ENCODE measurements around the gene RETREG1.
"Not testable (repeated sequence)": the region's sequence is repeated elsewhere in the genome, so short reads cannot be mapped to it uniquely, and the experiment has no call there.

Gene RETREG1

DNA sequence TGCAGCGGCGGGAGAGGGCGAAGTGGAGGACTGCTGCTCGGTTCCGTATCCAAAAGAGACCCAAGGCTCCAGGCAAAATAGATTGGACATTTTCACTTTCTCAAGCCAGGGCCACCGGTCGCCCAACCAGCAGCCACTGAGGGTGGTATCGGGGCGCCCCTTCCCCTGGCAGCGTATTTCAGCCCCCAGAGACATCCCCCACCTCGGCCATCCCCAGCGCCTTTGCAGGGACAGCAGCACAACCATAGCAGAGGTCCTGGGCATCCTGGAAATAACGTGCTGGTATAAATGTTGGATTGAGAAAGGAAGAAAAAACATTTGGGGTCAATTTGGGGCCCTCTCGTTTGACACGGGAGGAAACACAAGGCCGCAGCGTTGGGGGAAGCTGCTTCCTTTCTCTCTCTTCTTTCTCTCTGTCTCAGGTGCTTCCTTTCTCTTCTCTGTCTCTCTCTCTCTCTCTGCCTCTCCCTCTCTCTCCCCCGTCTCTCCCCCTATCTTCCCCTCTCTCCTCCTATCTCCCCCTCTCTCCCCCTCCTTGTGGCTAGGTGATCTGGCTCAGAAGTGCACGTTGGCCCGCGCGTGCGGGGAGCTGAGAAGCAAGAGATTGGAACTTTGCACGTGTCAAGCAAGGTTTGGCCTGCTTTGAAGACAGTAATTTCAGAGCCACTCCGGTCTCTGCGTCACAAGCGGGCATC, 624 bp upstream of the RETREG1 start:
- DNase-seq (ENCODE audit: low read depth in 1 of 2, low spot score in 1 of 2), result peak in 1 of 2 donors; percentile 18

DNA sequence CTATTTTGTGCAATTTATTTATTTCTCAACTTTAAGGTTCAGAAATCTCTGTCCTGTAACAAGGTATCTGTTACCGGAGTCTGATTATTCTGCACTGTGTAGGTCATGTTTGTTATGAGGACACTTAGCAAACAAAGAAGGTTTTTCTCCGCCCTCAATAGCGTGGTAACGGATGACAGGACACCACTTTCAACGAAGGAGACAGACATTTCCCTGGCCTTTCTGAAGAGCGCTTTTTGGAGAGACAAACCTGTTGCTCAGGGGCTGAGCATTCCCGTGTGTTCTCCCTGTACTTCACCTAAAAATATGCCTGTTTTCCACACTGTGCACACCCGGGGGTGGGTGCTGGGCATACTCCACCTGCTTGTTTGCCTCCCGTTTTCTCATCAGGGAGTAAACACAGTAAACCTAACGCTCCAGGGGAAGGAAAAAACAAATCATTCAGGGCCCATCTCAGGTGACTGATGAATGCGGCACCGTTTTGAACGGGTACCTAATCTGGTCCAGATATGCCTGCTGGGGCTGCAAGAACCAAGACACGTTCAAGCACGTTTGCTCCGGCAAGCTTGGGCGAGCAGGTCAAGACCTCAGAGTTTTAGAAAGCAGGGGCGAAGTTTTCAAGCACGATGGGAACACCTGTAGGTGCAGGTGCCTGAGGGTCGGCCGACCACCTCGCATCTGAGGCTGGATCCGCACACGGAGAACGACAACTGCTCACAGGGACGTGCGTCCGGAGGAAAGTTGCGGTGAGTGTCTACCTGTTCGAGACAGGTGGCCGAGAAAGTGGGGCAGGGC, 859 bp downstream of the RETREG1 start:
- no peak for DNase-seq (ENCODE audit: low read depth in 1 of 2, low spot score in 1 of 2)

DNA sequence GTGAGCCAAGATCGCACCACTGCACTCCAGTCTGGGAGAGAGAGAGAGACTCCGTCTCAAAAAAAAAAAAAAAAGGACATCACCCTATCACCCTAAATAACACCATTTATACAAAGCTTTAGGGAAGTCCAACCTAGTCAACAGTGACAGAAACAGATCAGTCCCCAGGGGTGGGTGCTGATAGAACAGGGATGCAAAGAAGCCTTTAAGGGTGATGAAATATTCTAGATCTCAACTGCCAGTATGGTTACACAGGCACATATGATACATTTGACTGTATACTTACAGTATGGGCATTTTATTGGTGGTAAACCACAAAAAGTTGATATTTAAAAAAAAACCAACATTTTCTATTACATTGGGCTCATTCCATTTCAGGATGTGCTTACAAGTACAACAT, 4.8 kb downstream of the RETREG1 start:
- DNase-seq (ENCODE audit: low read depth in 1 of 2, low spot score in 1 of 2), result no peak

DNA sequence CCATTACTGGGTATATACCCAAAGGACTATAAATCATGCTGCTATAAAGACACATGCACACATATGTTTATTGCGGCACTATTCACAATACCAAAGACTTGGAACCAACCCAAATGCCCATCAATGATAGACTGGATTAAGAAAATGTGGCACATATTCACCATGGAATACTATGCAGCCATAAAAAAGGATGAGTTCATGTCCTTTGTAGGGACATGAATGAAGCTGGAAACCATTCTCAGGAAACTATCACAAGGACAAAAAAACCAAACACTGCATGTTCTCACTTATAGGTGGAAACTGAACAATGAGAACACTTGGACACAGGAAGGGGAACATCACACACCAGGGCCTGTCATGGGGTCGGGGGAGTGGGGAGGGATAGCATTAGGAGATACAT, 5.9 kb downstream of the RETREG1 start:
- DNase-seq (ENCODE audit: low read depth in 1 of 2, low spot score in 1 of 2), result not testable (repeated sequence)

DNA sequence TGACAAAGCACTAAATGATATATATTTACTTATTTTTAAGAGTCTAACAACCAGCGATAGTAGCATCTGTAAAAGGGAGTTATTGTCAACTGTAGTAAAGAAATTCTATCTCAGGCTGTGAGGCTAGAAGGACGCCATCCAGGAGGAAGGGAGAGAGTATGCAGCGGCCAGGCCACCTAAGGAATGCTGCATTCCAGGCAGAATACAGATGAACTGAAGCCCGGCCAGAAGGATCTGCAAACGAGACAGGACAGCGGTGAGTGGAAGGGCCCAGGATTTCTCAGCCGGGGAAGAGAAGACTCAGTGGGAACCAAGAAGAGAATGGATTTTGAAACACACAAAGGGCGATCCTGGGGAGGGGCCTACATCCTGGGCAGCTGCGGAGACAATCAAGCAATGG, 7.4 kb downstream of the RETREG1 start:
- DNase-seq (ENCODE audit: low read depth in 1 of 2, low spot score in 1 of 2), result no peak

DNA sequence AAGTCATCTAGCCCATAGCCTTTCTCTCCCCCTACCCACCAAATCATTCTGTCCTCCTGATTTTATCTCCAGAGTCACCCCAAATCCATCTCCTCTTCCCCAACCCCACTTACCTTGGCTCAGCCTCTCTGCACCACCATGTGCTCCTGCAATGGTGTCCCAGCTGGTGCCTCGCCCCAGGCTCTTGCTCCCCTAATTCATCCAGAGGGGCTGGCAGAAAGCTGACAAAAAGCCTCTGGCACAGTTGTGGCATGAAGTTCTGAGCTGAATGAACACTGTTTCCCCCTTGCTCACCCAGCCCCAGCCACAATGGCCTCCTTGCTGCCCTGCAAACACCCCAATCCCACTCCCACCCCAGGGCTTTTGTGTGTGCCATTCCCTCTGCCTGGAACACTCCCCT, 10.2 kb downstream of the RETREG1 start:
- DNase-seq (ENCODE audit: low read depth in 1 of 2, low spot score in 1 of 2), result no peak

DNA sequence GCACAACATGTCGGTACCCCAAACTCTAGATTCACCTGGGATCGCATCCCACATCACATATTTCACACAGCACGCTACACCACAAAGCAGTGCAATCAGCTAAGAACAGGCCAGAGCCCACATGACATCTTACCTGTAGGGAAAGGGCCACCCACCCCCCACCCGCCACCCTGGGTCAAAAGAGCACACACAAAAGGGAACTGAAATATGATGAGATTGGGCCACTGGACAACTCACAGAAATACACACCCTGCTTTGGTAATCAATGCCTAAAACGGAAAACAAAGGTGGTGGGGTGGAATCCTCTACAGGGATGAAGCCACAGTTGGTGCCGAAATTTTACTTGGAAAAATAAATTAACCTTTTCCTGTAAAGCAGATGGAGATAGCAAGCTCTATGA, 13.1 kb downstream of the RETREG1 start:
- no peak for DNase-seq (ENCODE audit: low read depth in 1 of 2, low spot score in 1 of 2)

DNA sequence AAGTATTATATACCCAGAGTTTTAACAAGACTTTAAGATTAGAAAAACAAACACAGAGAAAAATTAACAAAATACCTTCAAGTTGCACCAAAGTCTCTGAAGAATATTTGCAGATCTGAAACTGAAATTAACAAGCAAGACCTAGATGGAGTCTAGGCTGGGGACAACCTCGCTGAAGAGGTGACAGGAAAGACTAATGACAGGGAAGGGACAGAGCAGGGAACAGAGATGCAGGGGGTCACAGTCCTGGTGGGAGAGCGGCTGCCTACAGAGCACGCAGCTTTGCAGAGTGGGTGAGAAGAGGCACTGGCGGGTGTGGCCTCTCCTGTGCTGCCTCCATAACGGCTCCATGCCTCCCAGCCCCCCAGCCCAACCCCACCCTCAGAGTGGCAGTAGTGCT, 13.5 kb downstream of the RETREG1 start:
- no peak for DNase-seq (ENCODE audit: low read depth in 1 of 2, low spot score in 1 of 2)

DNA sequence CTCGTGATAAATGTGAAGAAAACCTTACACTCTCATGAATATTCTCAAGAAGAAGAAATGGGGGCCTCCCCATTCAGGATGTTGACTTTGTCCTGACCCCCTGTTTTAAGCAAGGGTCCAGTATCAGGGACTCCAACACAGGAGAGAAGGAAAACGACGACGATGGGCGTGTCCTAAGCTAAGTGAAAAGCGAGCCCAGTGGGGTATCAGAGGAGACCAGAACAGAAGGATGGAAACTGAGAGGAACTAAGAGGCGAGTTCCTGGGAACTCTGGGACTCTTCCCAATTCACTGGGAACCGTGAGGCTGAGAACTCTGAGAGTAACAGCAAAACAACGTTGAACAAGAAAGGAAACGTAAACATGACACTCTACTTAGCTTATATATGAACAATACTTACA, 14.6 kb downstream of the RETREG1 start:
- DNase-seq (ENCODE audit: low read depth in 1 of 2, low spot score in 1 of 2), result no peak

DNA sequence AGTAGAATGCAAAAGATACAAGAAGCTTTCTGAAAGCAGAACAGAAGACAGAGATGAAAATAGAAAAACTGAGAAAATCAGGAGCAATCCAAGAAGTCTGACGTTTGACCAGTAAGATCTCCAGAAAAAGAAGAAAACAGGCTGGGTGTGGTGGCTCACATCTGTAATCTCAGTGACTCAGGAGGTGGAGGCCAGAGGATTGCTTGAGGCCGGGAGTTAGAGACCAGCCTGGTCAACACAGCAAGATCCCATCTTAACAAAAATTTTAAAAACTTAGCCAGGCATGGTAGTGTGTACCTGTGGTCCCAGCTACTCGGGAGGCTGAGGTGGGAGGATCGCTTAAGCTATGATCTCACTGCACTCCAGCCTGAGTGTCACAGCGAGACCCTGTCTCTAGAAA, 15.9 kb downstream of the RETREG1 start:
- no peak for DNase-seq (ENCODE audit: low read depth in 1 of 2, low spot score in 1 of 2)

DNA sequence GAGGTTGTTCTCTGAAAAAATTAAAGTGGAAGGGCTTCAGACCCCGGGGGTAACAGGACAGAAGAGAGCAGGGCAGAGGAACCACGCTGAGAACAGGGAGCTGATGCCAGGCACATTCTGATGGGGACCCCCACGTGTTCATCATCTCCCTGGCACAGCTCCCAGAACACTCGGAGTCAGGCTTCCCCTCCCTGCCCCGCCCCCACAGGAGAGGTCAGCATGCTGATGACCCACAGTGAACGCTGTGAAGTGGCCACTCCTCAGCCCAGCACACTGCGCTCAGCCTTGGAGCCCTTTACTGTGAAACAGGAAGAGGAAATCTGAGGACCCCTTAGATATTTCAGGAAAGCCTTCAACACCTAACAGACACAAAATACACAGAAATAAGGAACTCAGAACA, 16.4 kb downstream of the RETREG1 start:
- no peak for DNase-seq (ENCODE audit: low read depth in 1 of 2, low spot score in 1 of 2)

DNA sequence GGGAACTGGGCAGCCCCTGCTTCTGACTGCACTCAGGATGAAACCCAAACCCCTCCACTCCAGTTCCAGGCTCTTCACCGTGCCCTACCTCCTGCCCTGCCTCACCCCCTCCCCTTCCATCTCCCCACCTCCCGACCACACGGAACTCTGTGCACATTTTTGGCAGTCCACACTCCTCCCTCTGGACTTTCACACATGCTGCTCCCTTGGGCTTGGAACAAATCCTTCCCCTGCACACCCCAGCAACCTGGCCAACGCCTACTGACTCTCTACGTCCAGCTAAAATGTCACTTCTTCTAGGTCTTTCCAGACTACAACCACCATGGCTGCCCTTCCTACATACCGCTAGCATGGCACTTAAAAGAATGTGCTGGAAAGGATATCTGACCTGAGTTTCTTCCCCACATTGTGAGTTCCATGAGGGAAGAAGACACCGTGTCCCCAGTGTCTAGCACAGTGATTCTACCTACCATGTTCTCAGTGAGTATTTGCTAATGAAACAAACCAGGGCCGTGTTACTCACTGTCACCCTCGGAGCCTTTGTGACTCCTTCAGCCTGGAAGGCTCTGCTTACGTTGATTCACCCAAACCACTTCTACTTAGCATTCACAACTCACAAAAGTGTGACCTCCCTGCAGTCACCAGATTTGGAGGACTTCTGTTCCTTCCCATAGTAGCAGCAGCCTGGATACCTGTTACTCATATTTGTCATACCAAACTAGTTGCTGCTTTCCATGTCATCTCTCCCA, 18.7 kb downstream of the RETREG1 start:
- no peak for DNase-seq (ENCODE audit: low read depth in 1 of 2, low spot score in 1 of 2)

DNA sequence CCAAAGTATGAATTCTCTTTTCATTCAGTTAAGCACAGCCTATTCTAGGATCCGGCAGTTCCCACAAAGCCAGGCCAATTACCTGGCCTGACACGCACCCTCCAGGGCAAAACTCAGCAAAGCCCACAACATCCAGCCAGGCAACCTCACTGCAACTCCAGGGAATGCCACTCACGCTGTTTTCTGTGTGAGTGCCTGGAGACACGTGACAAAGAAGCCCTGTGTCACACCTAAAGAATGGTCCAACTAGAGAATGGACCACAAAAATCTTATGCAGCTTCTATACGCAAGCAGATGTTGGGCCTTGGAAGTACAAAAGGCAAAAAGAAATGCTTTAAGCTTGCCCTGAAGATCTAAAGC, 20.2 kb downstream of the RETREG1 start:
- no peak for DNase-seq (ENCODE audit: low read depth in 1 of 2, low spot score in 1 of 2)

DNA sequence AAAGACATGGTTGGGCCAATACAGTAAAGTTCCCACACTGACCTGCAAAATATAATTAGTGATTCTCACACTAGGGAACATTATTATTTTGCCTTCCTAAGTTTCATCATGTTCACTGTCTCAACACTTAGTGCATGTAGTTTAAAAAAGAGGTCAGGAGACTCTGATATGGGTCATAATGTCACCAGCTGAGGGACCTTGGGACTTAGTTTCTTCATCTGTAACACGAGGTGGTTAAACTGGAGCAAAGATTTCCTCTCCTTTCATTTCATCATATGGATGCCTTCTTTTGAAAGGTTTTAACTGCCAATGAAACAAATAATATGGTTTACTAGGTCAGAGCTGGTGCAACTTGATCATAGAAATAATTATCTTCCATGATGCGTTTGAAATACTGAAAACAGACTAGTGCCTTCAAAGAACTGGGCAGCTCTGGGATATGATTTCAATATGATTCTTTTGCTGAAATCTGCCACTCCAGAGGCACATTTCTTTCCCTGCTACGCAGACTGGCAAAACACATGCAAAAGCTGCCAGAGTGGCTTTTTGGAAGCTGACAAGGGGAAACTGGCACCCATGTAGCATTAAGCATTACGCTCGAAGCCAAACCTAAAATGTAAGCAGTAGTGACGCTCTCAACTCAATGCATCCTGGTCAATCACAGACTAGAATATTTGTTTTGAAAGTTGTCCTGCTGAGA, 20.8 kb downstream of the RETREG1 start:
- no peak for DNase-seq (ENCODE audit: low read depth in 1 of 2, low spot score in 1 of 2)

DNA sequence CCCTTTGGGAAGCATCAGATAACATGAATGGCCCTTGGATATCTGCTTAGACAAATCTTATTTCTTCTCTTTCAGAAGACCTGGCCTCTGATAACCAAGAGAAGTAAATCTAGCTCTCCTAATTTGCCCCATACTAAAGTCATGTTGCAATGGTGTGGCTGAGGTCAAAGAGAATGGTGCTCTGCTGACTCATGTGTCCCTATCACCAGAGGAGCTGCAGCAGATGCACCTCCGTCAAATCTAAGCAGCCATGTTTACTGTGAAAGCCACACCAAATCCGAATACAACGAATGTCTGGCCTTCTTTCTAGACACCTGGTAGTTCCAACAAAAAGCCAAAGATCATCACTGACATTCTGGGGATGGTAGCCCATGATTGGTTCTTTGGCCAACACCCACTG, 23.2 kb downstream of the RETREG1 start:
- DNase-seq (ENCODE audit: low read depth in 1 of 2, low spot score in 1 of 2), result no peak

DNA sequence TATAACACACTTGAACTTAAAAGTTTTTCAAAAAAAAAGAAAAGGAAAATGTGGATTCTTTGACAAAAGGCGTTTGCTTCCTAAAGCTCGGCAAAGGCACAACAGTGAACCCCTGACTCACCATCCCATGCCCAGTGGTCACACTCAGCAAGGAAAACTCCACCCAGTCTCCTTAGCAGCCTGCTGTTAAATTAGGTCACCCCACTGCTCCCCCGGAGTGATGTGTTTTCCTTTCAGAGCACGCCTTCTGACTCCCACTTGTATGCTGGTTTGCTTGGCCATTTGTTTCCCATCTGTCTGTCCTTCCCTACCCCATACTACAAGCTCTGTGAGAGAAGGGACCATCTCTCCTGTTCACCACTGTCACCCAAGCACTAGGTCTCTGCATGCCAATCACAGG, 23.8 kb downstream of the RETREG1 start:
- no peak for DNase-seq (ENCODE audit: low read depth in 1 of 2, low spot score in 1 of 2)

DNA sequence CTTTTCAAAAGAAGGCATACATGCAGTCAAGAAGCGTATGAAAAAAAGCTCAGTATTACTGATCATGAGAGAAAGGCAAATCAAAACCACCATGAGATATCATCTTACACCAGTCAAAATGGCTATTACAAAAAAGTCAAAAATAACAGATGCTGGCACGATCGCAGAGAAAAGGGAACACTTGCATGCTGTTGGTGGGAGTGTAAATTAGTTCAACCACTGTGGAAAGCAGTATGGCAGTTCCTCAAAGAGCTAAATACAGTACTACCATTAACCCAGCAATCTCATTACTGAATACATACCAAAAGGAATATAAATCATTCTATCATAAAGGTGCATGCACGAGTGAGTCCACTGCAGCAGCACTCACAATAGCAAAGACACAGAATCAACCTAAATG, 24.5 kb downstream of the RETREG1 start:
- no peak for DNase-seq (ENCODE audit: low read depth in 1 of 2, low spot score in 1 of 2)

DNA sequence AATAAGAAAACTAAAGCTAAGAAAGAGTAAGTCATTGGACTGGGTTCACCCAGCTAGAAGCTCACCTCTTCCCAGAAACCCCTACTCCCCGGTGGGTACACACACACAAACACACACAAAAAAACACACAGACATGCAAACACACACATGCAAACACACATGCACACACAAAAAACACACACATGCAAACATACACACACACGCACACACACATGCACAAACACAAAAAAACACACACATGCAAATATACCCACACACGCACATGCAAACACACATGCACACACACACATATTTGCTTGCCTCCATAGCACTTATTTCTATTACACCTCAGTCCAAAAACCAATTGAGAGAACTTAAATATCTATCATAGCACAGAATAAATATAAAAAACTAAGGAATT, 26.1 kb downstream of the RETREG1 start:
- no peak for DNase-seq (ENCODE audit: low read depth in 1 of 2, low spot score in 1 of 2)

DNA sequence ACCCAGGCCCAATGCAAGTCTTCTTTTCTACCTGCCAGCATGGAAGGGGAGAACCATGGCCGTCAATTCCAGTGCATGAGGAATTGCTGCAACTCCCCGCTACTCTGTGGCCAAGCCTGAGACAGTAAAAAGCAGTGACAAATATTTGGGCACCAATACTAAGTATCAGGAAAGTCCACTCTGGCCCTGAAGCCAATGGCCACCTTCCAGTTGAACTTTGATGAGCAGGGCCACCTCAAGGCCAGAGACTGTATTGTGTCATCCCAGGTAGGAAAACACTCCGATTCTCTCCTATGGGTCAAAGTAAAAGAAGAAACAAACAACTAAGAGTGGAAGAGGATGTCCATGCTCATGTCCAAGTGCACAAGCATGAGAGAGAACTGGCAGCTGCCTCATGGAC, 27.1 kb downstream of the RETREG1 start:
- DNase-seq (ENCODE audit: low read depth in 1 of 2, low spot score in 1 of 2), result no peak

DNA sequence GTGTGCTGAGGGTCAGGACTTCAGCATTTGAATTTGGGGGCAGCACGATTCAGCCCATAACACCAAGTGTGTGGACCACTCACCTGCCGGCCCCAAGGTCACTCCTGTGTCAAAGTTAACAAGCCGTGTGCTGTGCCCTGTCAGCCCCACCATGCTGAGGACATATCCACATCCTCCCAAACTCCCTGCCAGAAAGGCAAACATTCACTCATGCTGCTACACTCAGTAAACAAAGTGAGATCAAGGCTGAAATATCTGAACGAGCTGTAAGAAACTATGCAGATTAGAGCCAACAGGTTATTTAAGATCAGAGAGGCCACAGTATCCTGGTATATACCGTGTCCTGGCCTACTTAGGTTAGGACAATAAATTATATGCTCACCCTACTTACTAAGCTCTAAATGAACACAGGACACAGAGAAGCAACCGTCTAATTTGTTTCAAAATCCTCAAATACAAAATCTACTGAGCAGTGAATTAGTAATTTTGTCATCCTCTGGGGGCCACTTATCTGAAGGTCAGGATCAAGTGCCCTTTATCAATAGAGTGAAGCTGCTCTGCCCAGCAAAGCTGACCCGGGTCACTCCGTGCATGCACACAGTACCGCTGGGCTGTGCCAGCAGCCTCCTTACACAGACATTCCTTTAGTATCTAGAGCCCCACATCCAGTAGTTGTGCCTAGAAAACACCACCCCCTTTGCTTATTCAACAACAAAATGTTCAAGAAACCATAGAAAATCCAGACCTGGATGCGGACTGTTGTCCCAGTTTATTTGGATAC, 28.2 kb downstream of the RETREG1 start:
- DNase-seq (ENCODE audit: low read depth in 1 of 2, low spot score in 1 of 2), result no peak

DNA sequence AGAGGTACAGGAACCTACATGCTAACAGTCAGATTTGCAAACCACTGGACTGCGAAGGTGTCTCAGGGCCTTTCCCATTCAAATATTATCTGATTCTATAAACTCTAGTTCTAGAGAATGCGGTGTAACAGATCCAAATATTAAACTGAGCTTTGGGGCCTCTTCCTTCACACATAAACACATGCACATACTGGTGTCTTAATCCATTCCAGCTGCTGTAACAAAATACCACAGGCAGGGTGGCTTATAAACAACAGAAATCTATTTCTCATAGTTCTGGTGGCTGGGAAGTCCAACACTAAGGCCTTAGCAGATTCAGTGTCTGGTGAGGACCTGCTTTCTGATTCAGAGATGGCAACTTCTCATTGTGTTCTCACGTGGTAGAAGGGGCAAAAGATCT, 30.2 kb downstream of the RETREG1 start:
- DNase-seq (ENCODE audit: low read depth in 1 of 2, low spot score in 1 of 2), result no peak
